Measurements from ENCODE around the gene KDM3B.
"Not testable (repeated sequence)": the region's sequence is repeated elsewhere in the genome, so short reads cannot be mapped to it uniquely, and the experiment has no call there.

Gene KDM3B

DNA sequence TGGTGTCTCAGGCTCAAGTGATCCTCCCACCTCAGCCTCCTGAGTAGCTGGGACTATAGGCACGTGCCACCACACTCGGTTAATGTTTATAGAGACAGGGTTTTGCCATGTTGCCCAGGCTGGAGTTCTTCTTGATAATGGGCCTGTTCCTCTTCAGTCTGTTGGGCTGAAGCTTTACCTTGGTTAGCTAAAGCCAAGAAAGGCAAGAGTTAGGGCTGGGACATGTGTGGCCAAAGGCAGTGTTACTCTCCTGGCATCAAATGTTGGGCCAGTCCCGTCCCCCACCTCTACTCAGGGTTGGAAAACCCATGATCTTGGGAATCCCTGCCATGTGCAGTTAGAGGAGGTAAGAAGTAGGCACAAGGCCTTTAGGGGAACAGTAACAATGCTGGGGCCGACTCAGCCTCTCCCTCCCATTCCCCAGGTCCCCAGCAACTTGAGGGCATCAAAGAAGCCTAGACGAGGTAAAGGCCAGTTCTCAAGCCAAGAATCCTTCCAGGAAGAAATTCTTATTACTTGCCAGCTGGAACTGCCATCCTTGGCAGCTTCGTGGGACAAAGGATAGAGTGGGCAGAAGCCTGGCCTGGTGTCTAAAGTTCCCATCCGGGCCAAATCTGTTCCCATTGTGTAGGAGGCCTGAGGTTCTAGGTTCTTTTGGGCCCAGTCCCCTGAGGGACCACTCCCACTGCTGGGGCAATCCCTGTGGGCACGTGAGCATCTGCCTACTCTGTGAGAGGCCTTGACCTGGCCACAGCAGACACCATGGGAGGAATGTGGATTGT is 117.2 kb downstream of the KDM3B start:
- DNase-seq: no peak

GRCh38 chr5:138470322-138471051 is 118.0 kb downstream of the KDM3B start:
- no peak for DNase-seq

- no peak for DNase-seq
Measured at GRCh38 chr5:138471052-138471361, 118.5 kb downstream of the KDM3B start.

- no peak for DNase-seq
Measured at GRCh38 chr5:138472353-138472752, 119.9 kb downstream of the KDM3B start.

DNA sequence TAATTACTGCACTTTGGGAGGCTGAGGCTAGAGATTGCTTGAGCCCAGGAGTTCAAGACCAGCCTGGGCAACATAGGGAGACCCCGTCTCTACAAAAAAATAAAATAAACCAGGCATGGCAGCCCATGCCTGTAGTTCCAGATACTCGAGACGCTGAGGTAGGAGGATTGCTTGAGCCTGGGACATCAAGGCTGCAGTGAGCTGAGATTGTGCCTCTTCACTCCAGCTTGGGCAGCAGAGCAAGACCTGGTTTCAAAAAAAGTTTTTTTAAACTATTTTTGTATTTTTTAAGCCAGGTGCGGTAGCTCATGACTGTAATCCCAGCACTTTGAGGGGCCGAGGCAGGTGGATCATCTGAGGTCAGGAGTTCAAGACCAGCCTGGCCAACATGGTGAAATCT is 120.7 kb downstream of the KDM3B start:
- not testable (repeated sequence) for DNase-seq

GRCh38 chr5:138476918-138477317 is 124.4 kb downstream of the KDM3B start:
- no peak for DNase-seq

DNA sequence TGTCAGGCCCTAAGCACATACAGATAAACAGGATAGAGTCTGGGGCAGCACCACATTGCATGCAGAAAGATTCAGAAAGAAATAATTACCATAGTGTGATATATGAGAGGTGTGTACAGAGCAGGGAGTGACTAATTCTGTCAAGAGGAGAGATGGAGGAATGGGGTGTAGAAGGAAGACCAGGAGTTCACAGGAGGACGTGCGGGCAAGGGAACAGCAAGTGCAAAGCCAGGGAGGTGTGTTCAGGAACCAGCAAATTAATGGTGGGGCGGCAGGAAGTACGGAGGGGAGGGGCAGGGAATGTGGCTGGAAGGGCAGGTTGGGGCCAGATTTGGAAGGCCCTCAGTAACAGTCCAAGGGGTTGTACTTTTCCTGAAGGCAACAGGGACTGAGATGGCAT is 130.2 kb downstream of the KDM3B start:
- no peak for DNase-seq

All from NCI-H1436 (cell line).